Naive thymus-derived CD4-positive, alpha-beta T cell (primary cell): Measurements from ENCODE around the gene STRAP. TPM values are rescaled to one million over a fixed set of nuclear protein-coding genes. Genes with fewer than 3 reads are reported as not detected.

Experiments used
- ATAC-seq: fragments of 150-1000 bp; cut with Tn5 transposase; 2 replicates; pipeline ENCODE4 v1.10.0; 2021; ENCODE audit warnings: mild to moderate bottlenecking, moderate library complexity
- CTCF ChIA-PET: fragments of 350-600 bp; sonication (Branson Sonifier 250); formaldehyde crosslinking; loops from one replicate; lab custom pipeline; 2021; ENCODE audit warnings: antibody characterized with exemption; lab: Charles Lee
- POLR2A ChIA-PET: fragments of 350-600 bp; sonication (Branson Sonifier 250); formaldehyde crosslinking; loops from one replicate; lab custom pipeline; 2021; ENCODE audit warnings: antibody characterized with exemption, inconsistent platforms; lab: Charles Lee
- DNase-seq, 9 donors: peaks; one replicate each; pipeline versions ENCODE4 v3.0.0 to v3.0.0-alpha.2; 2020 to 2022; ENCODE audit warnings: mixed read lengths in 1 of 9
- H3K27ac ChIP-seq: one replicate; pipeline ENCODE4 v1.7.0; 2013; ENCODE audit warnings: mild to moderate bottlenecking, low read depth, low read length, moderate library complexity
- H3K27me3 ChIP-seq, 2 donors: one replicate each; pipeline ENCODE4 v1.7.0; 2013; ENCODE audit warnings: low read length in 2 of 2, mild to moderate bottlenecking in 2 of 2, moderate library complexity in 2 of 2; ENCODE audit not compliant: control insufficient read depth in 2 of 2, insufficient read depth in 2 of 2
- H3K36me3 ChIP-seq, 3 experiments: 1 replicate in 2 of 3; 2 replicates in 1 of 3; pipeline ENCODE4 v1.7.0; 2013; ENCODE audit warnings: low read length in 3 of 3, mild to moderate bottlenecking in 3 of 3, moderate library complexity in 1 of 3; ENCODE audit not compliant: insufficient read depth in 3 of 3, control insufficient read depth in 2 of 3
- H3K4me1 ChIP-seq, 2 donors: one replicate each; pipeline ENCODE4 v1.7.0; 2013; ENCODE audit warnings: low read length in 2 of 2, mild to moderate bottlenecking in 2 of 2, moderate library complexity in 1 of 2; ENCODE audit not compliant: control insufficient read depth in 2 of 2, insufficient read depth in 2 of 2
- H3K4me3 ChIP-seq: 2 replicates; pipeline ENCODE4 v1.7.0; 2013; ENCODE audit warnings: mild to moderate bottlenecking, low read length
- H3K9me3 ChIP-seq, 3 experiments: 1 replicate in 2 of 3; 2 replicates in 1 of 3; pipeline ENCODE4 v1.7.0; 2013; ENCODE audit warnings: low read length in 3 of 3; ENCODE audit not compliant: control insufficient read depth in 2 of 3
- H3K27ac Mint-ChIP-seq, 9 donors: one replicate each; pipeline ENCODE4 v1.8.0; 2020 to 2022; ENCODE audit warnings: mixed read lengths in 9 of 9, mild to moderate bottlenecking in 8 of 9, moderate library complexity in 5 of 9, inconsistent platforms in 2 of 9
- H3K27me3 Mint-ChIP-seq, 5 donors: one replicate each; pipeline ENCODE4 v1.8.0; 2021 to 2022; ENCODE audit warnings: mixed read lengths in 5 of 5, mild to moderate bottlenecking in 1 of 5
- H3K36me3 Mint-ChIP-seq, 5 donors: one replicate each; pipeline ENCODE4 v1.8.0; 2020 to 2022; ENCODE audit warnings: mixed read lengths in 5 of 5, mild to moderate bottlenecking in 3 of 5, inconsistent platforms in 1 of 5
- H3K4me1 Mint-ChIP-seq, 7 donors: one replicate each; pipeline ENCODE4 v1.8.0; 2020 to 2022; ENCODE audit warnings: mixed read lengths in 7 of 7, mild to moderate bottlenecking in 3 of 7, inconsistent platforms in 1 of 7
- H3K4me3 Mint-ChIP-seq, 10 donors: one replicate each; pipeline ENCODE4 v1.8.0; 2020 to 2022; ENCODE audit warnings: mild to moderate bottlenecking in 10 of 10, mixed read lengths in 10 of 10, moderate library complexity in 6 of 10, inconsistent platforms in 2 of 10
- H3K9me3 Mint-ChIP-seq, 11 donors: one replicate each; pipeline ENCODE4 v1.8.0; 2020 to 2022; ENCODE audit warnings: mixed read lengths in 11 of 11, mild to moderate bottlenecking in 4 of 11, inconsistent platforms in 1 of 11, moderate library complexity in 1 of 11
- intact Hi-C, 2 donors: fragments of 100-400 bp; cut with micrococcal nuclease; formaldehyde crosslinking; loops; one replicate each; pipeline ENCODE4 v1.15.1; 2023
- polyA plus RNA-seq, 2 donors: library from polyadenylated mRNA; unstranded; fragments of 300-500 nt; fragmentation: Illumina TruSeq; gene quantifications; one replicate each; pipeline ENCODE4 v1.2.3, GENCODE V29; 2021
- total RNA-seq, 6 experiments: library from RNA in 5 of 6; stranded (reverse) in 5 of 6; gene quantifications; 1 replicate in 5 of 6; 2 replicates in 1 of 6; pipeline ENCODE4 v1.2.3 and lab custom pipeline; 2021 to 2026

Gene STRAP
- total and polyA plus RNA-seq, 7 experiments from 2014 or later: 42.2 to 119 (median 86.2) TPM

GRCh38 chr12:15854916-15855315 is 27.3 kb upstream of the STRAP start:
- ChIA-PET POLR2A (interaction anchor here (0.6 kb wide), 1 partner anchor 323 kb away, joined by 3 read pairs; no protein-coding TSS in a partner anchor), CTCF (interaction anchor here (0.7 to 5.0 kb wide), 5 partner anchors 9 to 323 kb away, joined by 3 to 45 read pairs (median 5); no protein-coding TSS in a partner anchor)
- Mint-ChIP-seq H3K4me1 (no peaks in the 10 kb centered on the region), H3K27me3 (peaks cover 7 to 23% (median 13%) of the 10 kb centered on the region in 5 donors), H3K27ac (no peak overlapping the region), H3K4me3 (no peak overlapping the region), H3K9me3 (no peaks in the 10 kb centered on the region), H3K36me3 (no peaks in the 10 kb centered on the region)
- Histone ChIP-seq H3K27me3 (no peaks in the 10 kb centered on the region), H3K27ac (no peak overlapping the region), H3K9me3 (no peaks in the 10 kb centered on the region), H3K36me3 (no peaks in the 10 kb centered on the region), H3K4me1 (no peaks in the 10 kb centered on the region), H3K4me3 (no peak overlapping the region)
- intact Hi-C loops: loop anchor here (2.0 to 10.0 kb wide), 3 partner anchors 82 to 1133 kb away; no protein-coding TSS in a partner anchor
- no peak for ATAC-seq
- no peak for DNase-seq

- Histone ChIP-seq H3K4me3 (no peak overlapping the region), H3K27ac (no peak overlapping the region), H3K36me3 (no peaks in the 10 kb centered on the region), H3K27me3 (no peaks in the 10 kb centered on the region), H3K9me3 (no peaks in the 10 kb centered on the region), H3K4me1 (no peaks in the 10 kb centered on the region)
- Mint-ChIP-seq H3K4me3 (no peak overlapping the region), H3K4me1 (no peaks in the 10 kb centered on the region), H3K36me3 (no peaks in the 10 kb centered on the region), H3K27me3 (peaks cover 7 to 29% (median 13%) of the 10 kb centered on the region in 5 donors), H3K27ac (no peak overlapping the region), H3K9me3 (no peaks in the 10 kb centered on the region)
- ChIA-PET CTCF (interaction anchor here (0.7 to 5.0 kb wide), 5 partner anchors 8 to 323 kb away, joined by 3 to 45 read pairs (median 5); no protein-coding TSS in a partner anchor), POLR2A (interaction anchor here (0.6 kb wide), 1 partner anchor 324 kb away, joined by 3 read pairs; no protein-coding TSS in a partner anchor)
- DNase-seq: no peak
- ATAC-seq: no peak
- intact Hi-C loops: loop anchor here (1.0 to 10.0 kb wide), 12 partner anchors 44 to 1133 kb away; partner anchors contain the start of gene EPS8 (in 1 of the 2)
Observed at GRCh38 chr12:15855646-15856045, 26.5 kb upstream of the STRAP start.

- intact Hi-C loops: loop anchor here (1.0 to 10.0 kb wide), 11 partner anchors 43 to 1134 kb away; partner anchors contain the start of gene EPS8 (in 1 of the 2)
- ChIA-PET POLR2A (interaction anchor here (0.6 kb wide), 1 partner anchor 72 kb away, joined by 3 read pairs; no protein-coding TSS in a partner anchor), CTCF (interaction anchor here (0.6 to 5.0 kb wide), 12 partner anchors 9 to 1203 kb away, joined by 3 to 45 read pairs (median 4); no protein-coding TSS in a partner anchor)
- ATAC-seq: peak; percentile 60
- Mint-ChIP-seq H3K27me3 (peaks cover 7 to 35% (median 13%) of the 10 kb centered on the region in 5 donors), H3K4me3 (no peak overlapping the region), H3K4me1 (no peaks in the 10 kb centered on the region), H3K9me3 (no peaks in the 10 kb centered on the region), H3K36me3 (no peaks in the 10 kb centered on the region), H3K27ac (no peak overlapping the region)
- peak in 7 of 9 donors; percentile 45 to 72 (median 64) for DNase-seq
- no peaks in the 10 kb centered on the region for H3K36me3 ChIP-seq
- H3K9me3 ChIP-seq: no peaks in the 10 kb centered on the region
- H3K4me1 ChIP-seq: no peaks in the 10 kb centered on the region
- no peaks in the 10 kb centered on the region for H3K27me3 ChIP-seq
- no peak overlapping the region for H3K4me3 ChIP-seq
- H3K27ac ChIP-seq: no peak overlapping the region
Observed at GRCh38 chr12:15856097-15856982, 25.8 kb upstream of the STRAP start.

DNA sequence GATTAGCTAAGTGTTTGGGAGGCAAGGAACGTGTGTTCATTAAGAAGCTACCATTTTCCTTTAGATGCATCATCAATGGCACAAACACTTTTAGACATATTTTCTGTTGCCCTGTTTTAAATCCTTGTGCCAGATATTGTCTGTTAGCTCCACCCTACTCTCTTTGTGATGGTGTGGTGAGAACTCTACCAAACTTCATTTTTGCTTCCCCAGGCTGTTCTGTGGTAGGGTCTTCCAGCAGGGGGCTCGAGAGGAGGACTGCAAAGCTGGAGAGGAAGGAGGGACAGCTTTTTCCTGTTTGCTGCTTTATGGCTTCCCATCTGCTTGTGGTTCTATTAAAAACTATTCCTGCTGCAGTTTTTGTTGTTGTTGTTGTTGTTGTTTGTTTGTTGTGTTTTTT is 23.8 kb upstream of the STRAP start:
- H3K27me3 Mint-ChIP-seq: peaks cover 7 to 48% (median 13%) of the 10 kb centered on the region in 5 donors
- no peaks in the 10 kb centered on the region for H3K9me3 ChIP-seq
- DNase-seq (no peak), ATAC-seq (no peak)
- no peaks in the 10 kb centered on the region for H3K4me1 ChIP-seq
- H3K4me1 Mint-ChIP-seq: no peaks in the 10 kb centered on the region
- H3K4me3 Mint-ChIP-seq: no peak overlapping the region
- no peak overlapping the region for H3K27ac Mint-ChIP-seq
- H3K36me3 Mint-ChIP-seq: no peaks in the 10 kb centered on the region
- ChIA-PET POLR2A (interaction anchor here (0.6 kb wide), 1 partner anchor 406 kb away, joined by 3 read pairs; no protein-coding TSS in a partner anchor), CTCF (interaction anchor here (0.6 to 5.0 kb wide), 13 partner anchors 10 to 328 kb away, joined by 3 to 45 read pairs (median 3); no protein-coding TSS in a partner anchor)
- intact Hi-C loops: loop anchor here in 1 of 2 donors (5.0 to 10.0 kb wide), 2 partner anchors 704 to 1136 kb away; no protein-coding TSS in a partner anchor
- no peaks in the 10 kb centered on the region for H3K27me3 ChIP-seq
- H3K9me3 Mint-ChIP-seq: no peaks in the 10 kb centered on the region
- H3K4me3 ChIP-seq: no peak overlapping the region
- no peak overlapping the region for H3K27ac ChIP-seq
- H3K36me3 ChIP-seq: no peaks in the 10 kb centered on the region

DNA sequence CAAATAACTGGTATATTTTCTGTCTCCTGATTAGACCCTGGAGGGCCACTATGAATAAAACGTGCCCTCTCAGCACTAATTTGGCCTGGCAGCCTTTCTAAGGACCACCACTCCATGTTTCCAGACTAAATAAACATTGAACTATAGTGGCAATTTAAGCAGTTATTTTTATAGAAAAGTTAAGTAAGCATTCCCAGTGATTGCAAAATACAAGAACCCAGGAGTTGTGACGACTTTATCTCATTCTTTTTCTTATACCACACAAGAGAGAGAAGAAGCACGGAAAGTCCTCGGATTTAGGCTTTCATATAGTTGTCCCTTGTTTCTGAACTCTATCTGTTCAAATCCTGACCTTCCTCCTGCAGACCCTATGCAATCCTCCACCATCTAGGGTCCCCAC is 23.1 kb upstream of the STRAP start:
- H3K9me3 Mint-ChIP-seq: no peaks in the 10 kb centered on the region
- CTCF ChIA-PET: interaction anchor here (1.0 to 1.6 kb wide), 4 partner anchors 9 to 87 kb away, joined by 3 to 15 read pairs (median 4); no protein-coding TSS in a partner anchor

GRCh38 chr12:15861404-15861803 is 20.8 kb upstream of the STRAP start:
- no peak for ATAC-seq
- ChIA-PET CTCF (interaction anchor here (0.6 kb wide), 1 partner anchor 340 kb away, joined by 3 read pairs; no protein-coding TSS in a partner anchor), POLR2A (interaction anchor here (0.6 kb wide), 1 partner anchor 49 kb away, joined by 3 read pairs; no protein-coding TSS in a partner anchor)
- Mint-ChIP-seq H3K27ac (no peak overlapping the region), H3K9me3 (no peaks in the 10 kb centered on the region), H3K27me3 (peaks cover 7 to 57% (median 25%) of the 10 kb centered on the region in 5 donors), H3K4me3 (no peak overlapping the region), H3K4me1 (peaks cover 0 to 7% (median 5%) of the 10 kb centered on the region in 7 donors), H3K36me3 (no peaks in the 10 kb centered on the region)
- DNase-seq: no peak
- intact Hi-C loops: no loop called here
- H3K27me3 ChIP-seq: no peaks in the 10 kb centered on the region
- H3K4me1 ChIP-seq: no peaks in the 10 kb centered on the region
- H3K36me3 ChIP-seq: no peaks in the 10 kb centered on the region
- no peak overlapping the region for H3K27ac ChIP-seq
- no peak overlapping the region for H3K4me3 ChIP-seq
- H3K9me3 ChIP-seq: no peaks in the 10 kb centered on the region

More for the DNA sequence above, 23.1 kb upstream of the STRAP start:
- Histone ChIP-seq H3K27me3 (no peaks in the 10 kb centered on the region), H3K4me3 (no peak overlapping the region), H3K4me1 (no peaks in the 10 kb centered on the region), H3K27ac (no peak overlapping the region), H3K36me3 (no peaks in the 10 kb centered on the region), H3K9me3 (no peaks in the 10 kb centered on the region)
- intact Hi-C loops: loop anchor here in 1 of 2 donors (5.0 to 10.0 kb wide), 2 partner anchors 704 to 1137 kb away; no protein-coding TSS in a partner anchor
- POLR2A ChIA-PET: no interaction called here
- H3K4me3 Mint-ChIP-seq: no peak overlapping the region
- DNase-seq (no peak), ATAC-seq (no peak)
- no peaks in the 10 kb centered on the region for H3K36me3 Mint-ChIP-seq
- no peak overlapping the region for H3K27ac Mint-ChIP-seq
- peaks cover 0 to 6% (median 5%) of the 10 kb centered on the region in 7 donors for H3K4me1 Mint-ChIP-seq
- peaks cover 7 to 53% (median 20%) of the 10 kb centered on the region in 5 donors for H3K27me3 Mint-ChIP-seq
